ENCODE measurements around the gene ZNF526.

- no peak for TF ChIP-seq CTCF (conservative IDR thresholded peaks at IDR 0.05 in 1 of 2, IDR thresholded peaks at IDR 0.05 in 1 of 2; ENCODE audit: extremely low read depth in 1 of 2, insufficient read depth in 1 of 2, low read depth in 1 of 2, low read length in 2 of 2)
- TF ChIP-seq EZH2 (IDR thresholded peaks at IDR 0.05; ENCODE audit: borderline replicate concordance, low read length) = no peak
These were observed 19.9 kb upstream of the ZNF526 start for GRCh38 chr19:42200116-42200715.

Data from mammary epithelial cell (primary cell).